Adrenal gland (tissue), 12 donors: ENCODE data around the gene THSD4. TPM values are rescaled to one million over a fixed set of nuclear protein-coding genes. Genes with fewer than 3 reads are reported as not detected.

Source experiments
- DNase-seq, 7 donors: peaks; one replicate each; pipeline ENCODE4 v3.0.0-alpha.2; 2019 to 2020
- H3K27ac ChIP-seq, 5 donors: fragments of 200-600 bp; sonication (generic) in 4 of 5; 1 replicate in 3 of 5; 2 replicates in 2 of 5; pipeline versions ENCODE4 v1.5.1 to v1.8.0; 2016 to 2020; ENCODE audit warnings: mild to moderate bottlenecking in 1 of 5
- H3K27me3 ChIP-seq: fragments of 200-600 bp; 2 replicates; pipeline ENCODE4 v1.8.0; 2021
- H3K36me3 ChIP-seq, 2 donors: fragments of 200-600 bp; replicated peaks in 1 of 2; 1 replicate in 1 of 2; 2 replicates in 1 of 2; pipeline versions ENCODE4 v1.5.1 to v1.8.0; 2018 to 2022
- H3K4me1 ChIP-seq, 2 donors: fragments of 200-600 bp; replicated peaks in 1 of 2; 1 replicate in 1 of 2; 2 replicates in 1 of 2; pipeline versions ENCODE4 v1.5.1 to v1.8.0; 2018 to 2021
- H3K4me3 ChIP-seq, 4 donors: fragments of 200-600 bp; sonication (generic) in 3 of 4; one replicate each; pipeline ENCODE4 v1.5.1; 2016 to 2018
- H3K9me3 ChIP-seq, 3 donors: fragments of 200-600 bp; sonication (generic) in 1 of 3; replicated peaks in 1 of 3; 1 replicate in 2 of 3; 2 replicates in 1 of 3; pipeline versions ENCODE4 v1.5.1 to v1.8.0; 2016 to 2021
- CTCF ChIP-seq, 6 experiments: fragments of 450-650 bp in 4 of 6; fragments of 200-600 bp in 2 of 6; sonication (generic) in 1 of 6; IDR thresholded peaks; 1 replicate in 5 of 6; 2 replicates in 1 of 6; pipeline versions ENCODE4 v1.5.1 to v1.8.0; 2016 to 2021; ENCODE audit warnings: antibody characterized with exemption in 6 of 6, mild to moderate bottlenecking in 2 of 6, moderate library complexity in 1 of 6
- POLR2A ChIP-seq, 2 donors: fragments of 450-650 bp; IDR thresholded peaks; one replicate each; pipeline ENCODE4 v1.6.1; 2017; ENCODE audit warnings: antibody characterized with exemption in 2 of 2, mild to moderate bottlenecking in 2 of 2, moderate library complexity in 1 of 2
- WGBS, 4 donors: extraction: QIAGEN DNeasy Blood & Tissue Kit in 2 of 4; methylation state at CpG; one replicate each; pipeline versions ENCODE4 v1.1.5 to v1.1.7; 2013 to 2017; 5-methylcytosine and 5-hydroxymethylcytosine counted together
- intact Hi-C, 2 donors: fragments of 100-400 bp; cut with DNase I; formaldehyde crosslinking; loops; one replicate each; pipeline versions ENCODE4 v1.14.1 to v1.15.0; 2022 to 2023
- polyA plus RNA-seq, 3 donors: library from polyadenylated mRNA; stranded (reverse); fragments of 200-250 nt in 2 of 3; fragments of 350-450 nt in 1 of 3; fragmentation: Illumina TruSeq in 1 of 3; extraction: RNeasy Lipid Tissue Mini Kit (QIAGEN cat#74804) in 1 of 3; gene quantifications; one replicate each; pipeline ENCODE4 v1.2.3, GENCODE V29; 2013 to 2014
- total RNA-seq, 9 donors: library from RNA; depleted of rRNA in 4 of 9; stranded (reverse); fragments of >200 nt in 4 of 9; fragments of 120-200 nt in 1 of 9; fragmentation: NEBNext Ultra II Directional in 1 of 9; extraction: Animal tissue kit (Norgen Biotek cat#: 25700) in 1 of 9; gene quantifications; one replicate each; pipeline versions ENCODE4 v1.1.0 to v1.2.4, GENCODE V29; 2013 to 2023
- donor health status: healthy with polysubstance abuse.
- donor health status: Bipolar disorder and iron deficiency.
- donor health status: DM: yes; HTN: yes; CAD: no.
- donor health status: DM: no; HTN: no; CAD: no.
- donor health status: DM: no; HTN: no; CAD: no.
- donor health status: DM: yes; HTN: yes; CAD: no.

Gene THSD4
- total and polyA plus RNA-seq, 12 donors = 5.3 to 53.2 (median 23.2) TPM

DNA sequence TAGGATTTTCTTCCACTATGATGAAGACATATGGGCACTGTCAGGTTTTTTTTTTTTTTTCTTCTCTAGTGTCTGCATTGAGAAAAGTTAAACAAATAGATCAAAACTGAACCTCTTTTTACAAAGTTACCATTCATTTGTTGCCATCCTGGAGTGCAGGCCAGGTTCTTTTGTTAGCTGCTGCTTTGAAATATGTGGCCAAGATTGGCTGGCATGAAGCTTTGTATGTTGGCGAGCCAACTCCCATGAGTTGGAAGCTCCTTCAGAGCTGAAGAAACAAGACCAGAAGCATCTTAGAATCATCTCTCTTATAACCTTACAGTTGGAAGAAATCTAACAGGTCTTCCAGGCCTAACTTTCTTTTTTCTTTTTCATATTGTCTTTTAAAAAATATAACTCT is 346.5 kb downstream of the THSD4 start:
- Histone ChIP-seq H3K9me3 (no peaks in the 10 kb centered on the region), H3K4me3 (no peak overlapping the region), H3K27ac (no peak overlapping the region), H3K27me3 (no peaks in the 10 kb centered on the region), H3K36me3 (no peaks in the 10 kb centered on the region), H3K4me1 (peaks cover 18 to 20% of the 10 kb centered on the region in 2 donors)
- intact Hi-C loops = no loop called here
- peak in 1 of 7 donors; percentile 23 for DNase-seq
- WGBS, 4 donors = 95 to 98% (median 96%) methylated on average over 1 of the region's 1 CpG
- TF ChIP-seq POLR2A (IDR thresholded peaks at IDR 0.05) (no peak), CTCF (IDR thresholded peaks at IDR 0.05) (no peak)

DNA sequence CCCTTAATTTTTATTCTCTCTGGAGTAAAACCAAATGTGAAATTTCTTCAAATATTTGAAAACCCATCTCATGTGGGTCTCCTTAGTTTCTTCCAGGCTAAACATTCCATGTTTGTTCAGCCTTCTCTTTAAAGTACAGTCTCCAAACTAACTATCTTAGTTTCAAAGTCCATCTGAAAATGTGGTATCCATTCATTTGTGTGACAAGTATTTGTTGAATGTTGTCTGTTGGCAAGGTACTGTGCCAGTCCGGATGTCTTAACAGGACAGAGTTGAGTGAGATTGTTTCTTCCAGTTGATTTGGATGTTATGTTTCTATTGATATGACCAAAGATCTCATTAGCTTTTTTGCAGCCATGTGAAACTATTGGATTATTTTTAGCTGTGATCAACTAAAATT is 347.4 kb downstream of the THSD4 start:
- peaks cover 17 to 20% of the 10 kb centered on the region in 2 donors for H3K4me1 ChIP-seq
- no peaks in the 10 kb centered on the region for H3K9me3 ChIP-seq
- no peak for TF ChIP-seq CTCF (IDR thresholded peaks at IDR 0.05)
- TF ChIP-seq POLR2A (IDR thresholded peaks at IDR 0.05) = no peak
- intact Hi-C loops = no loop called here
- no peak for DNase-seq
- H3K36me3 ChIP-seq = no peaks in the 10 kb centered on the region
- WGBS, 4 donors = 90 to 100% (median 94%) methylated on average over 1 of the region's 1 CpG
- no peak overlapping the region for H3K4me3 ChIP-seq
- no peak overlapping the region for H3K27ac ChIP-seq
- no peaks in the 10 kb centered on the region for H3K27me3 ChIP-seq

DNA sequence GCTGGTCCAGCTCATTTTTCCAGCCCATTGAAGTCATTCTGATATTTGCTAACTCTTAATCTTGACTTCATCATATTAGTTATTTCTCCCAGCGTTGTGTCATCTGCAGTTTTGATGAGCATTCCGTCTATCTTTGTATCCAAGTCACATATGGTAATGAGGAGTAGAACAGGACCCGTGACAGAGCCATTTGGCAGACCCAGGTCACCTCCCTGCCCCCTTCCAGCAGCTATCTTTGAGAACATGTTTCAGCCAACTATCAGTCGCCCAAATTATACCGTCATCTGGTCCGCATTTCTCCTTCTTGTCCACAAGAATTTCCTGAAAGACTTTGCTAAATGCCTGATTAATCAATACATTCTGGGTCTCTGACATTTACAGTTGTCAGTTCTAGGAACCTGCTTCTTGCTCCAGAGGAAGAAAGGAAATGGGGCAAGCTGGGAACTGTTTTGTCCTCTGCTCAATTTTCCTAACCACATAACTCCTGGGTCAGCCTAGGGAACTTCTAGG is 347.9 kb downstream of the THSD4 start:
- peak in 1 of 7 donors; percentile 14 for DNase-seq
- H3K4me3 ChIP-seq = no peak overlapping the region
- H3K9me3 ChIP-seq = no peaks in the 10 kb centered on the region
- no peak overlapping the region for H3K27ac ChIP-seq
- intact Hi-C loops = no loop called here
- 94 to 97% (median 96%) methylated on average over 6 of the region's 6 CpGs for WGBS, 4 donors
- H3K36me3 ChIP-seq = no peaks in the 10 kb centered on the region
- no peak for TF ChIP-seq POLR2A (IDR thresholded peaks at IDR 0.05)
- H3K4me1 ChIP-seq = peaks cover 11 to 16% of the 10 kb centered on the region in 2 donors
- no peaks in the 10 kb centered on the region for H3K27me3 ChIP-seq

- Histone ChIP-seq H3K27ac (peak overlapping the region in 1 of 5 donors; percentile 11), H3K36me3 (no peaks in the 10 kb centered on the region), H3K4me1 (peaks cover 4 to 9% of the 10 kb centered on the region in 2 donors), H3K27me3 (no peaks in the 10 kb centered on the region), H3K4me3 (no peak overlapping the region), H3K9me3 (no peaks in the 10 kb centered on the region)
- no peak for TF ChIP-seq POLR2A (IDR thresholded peaks at IDR 0.05)
- no peak for TF ChIP-seq CTCF (IDR thresholded peaks at IDR 0.05)
- intact Hi-C loops = no loop called here
- DNase-seq = peak in 1 of 7 donors; percentile 17
- 56 to 67% (median 62%) methylated on average over 3 of the region's 3 CpGs for WGBS, 4 donors
These were observed 350.1 kb downstream of the THSD4 start for GRCh38 chr15:71465131-71465955.
